ENCODE measurements around the gene LZTS2. TPM values are rescaled to one million over a fixed set of nuclear protein-coding genes. Genes with fewer than 3 reads are reported as not detected.

The LZTS2 gene
- total and polyA plus RNA-seq, 2 of the 8 experiments (the other 6 are each of a cell fraction or from before 2014, with no cell fraction given) = 75.7 to 99.5 TPM

DNA sequence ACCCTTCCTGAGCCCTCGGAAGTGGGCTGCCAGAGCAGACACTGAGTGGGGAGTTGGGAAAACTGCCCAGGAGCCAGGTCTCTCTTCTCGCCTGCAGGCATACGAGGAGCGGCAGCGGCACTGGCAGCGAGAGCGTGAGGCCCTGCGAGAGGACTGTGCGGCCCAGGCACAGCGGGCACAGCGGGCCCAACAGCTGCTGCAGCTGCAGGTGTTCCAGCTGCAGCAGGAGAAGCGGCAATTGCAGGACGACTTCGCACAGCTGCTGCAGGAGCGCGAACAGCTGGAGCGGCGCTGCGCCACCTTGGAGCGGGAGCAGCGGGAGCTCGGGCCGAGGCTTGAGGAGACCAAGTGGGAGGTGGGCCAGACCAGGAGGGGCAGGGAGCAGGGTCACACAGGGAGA lies 5.8 kb downstream of the LZTS2 start:
- Histone ChIP-seq H2BK5ac (ENCODE audit: low read depth, low read length) (no peak overlapping the region), H3K79me1 (ENCODE audit: low read depth, low read length) (peaks cover 6% of the 10 kb centered on the region; the same call in 1 of the 2 replicates), H3K4me1 (replicated peaks in 1 of 4; ENCODE audit: control insufficient read depth in 3 of 4, insufficient read depth in 4 of 4, low read length in 3 of 4) (peaks cover 0 to 15% (median 9%) of the 10 kb centered on the region in 4 experiments; a peak in 6 of 7 replicates), H4K20me1 (replicated peaks in 1 of 2; ENCODE audit: control insufficient read depth in 1 of 2, insufficient read depth in 2 of 2, low read length in 2 of 2) (peaks cover 2 to 19% of the 10 kb centered on the region in 2 experiments), H3K23me2 (ENCODE audit: low read depth, low read length) (peaks cover 4% of the 10 kb centered on the region), H3K4me2 (ENCODE audit: insufficient read depth in 1 of 2, low read depth in 2 of 2, low read length in 2 of 2) (no peak overlapping the region), H3K4me3 (ENCODE audit: extremely low read depth in 1 of 4, insufficient read depth in 2 of 4, low read depth in 3 of 4, low read length in 4 of 4) (no peak overlapping the region), H2BK15ac (ENCODE audit: low read length) (no peak overlapping the region), H3K23ac (ENCODE audit: insufficient read length) (no peak overlapping the region), H3K18ac (ENCODE audit: extremely low read depth, low read length) (no peak overlapping the region), H2BK120ac (replicated peaks; ENCODE audit: low read depth, low read length) (no peak overlapping the region), H3K56ac (replicated peaks; ENCODE audit: insufficient read length, low read depth, low read length) (no peak overlapping the region), H3K27me3 (replicated peaks in 1 of 4; ENCODE audit: control insufficient read depth in 3 of 4, extremely low read depth in 1 of 4, insufficient read depth in 3 of 4, low read length in 3 of 4) (no peaks in the 10 kb centered on the region), H3K14ac (ENCODE audit: insufficient read length) (no peak overlapping the region), H3K9ac (replicated peaks in 1 of 4; ENCODE audit: extremely low read depth in 1 of 4, low read depth in 3 of 4, low read length in 3 of 4) (no peak overlapping the region), H2BK12ac (ENCODE audit: low read depth, low read length) (no peak overlapping the region), H4K5ac (ENCODE audit: insufficient read length, low read depth, low read length) (no peak overlapping the region), H2AK5ac (ENCODE audit: low read depth, low read length) (no peak overlapping the region), H4K91ac (replicated peaks; ENCODE audit: insufficient read length, low read length) (no peak overlapping the region), H2BK20ac (ENCODE audit: low read length) (no peak overlapping the region), H3K4ac (replicated peaks; ENCODE audit: insufficient read length, low read depth, low read length) (no peak overlapping the region), H3K79me2 (ENCODE audit: control insufficient read depth in 1 of 2, insufficient read depth in 2 of 2, low read length in 2 of 2) (peaks cover 0 to 25% of the 10 kb centered on the region in 2 experiments; a peak in 2 of 4 replicates), H3K9me3 (ENCODE audit: insufficient read depth in 2 of 2, low read depth in 1 of 2, low read length in 1 of 2) (no peaks in the 10 kb centered on the region), H2AFZ (ENCODE audit: low read length) (no peak overlapping the region), H4K8ac (ENCODE audit: extremely low read depth, insufficient read depth, low read length) (no peak overlapping the region), H3K36me3 (ENCODE audit: control insufficient read depth in 2 of 4, insufficient read depth in 4 of 4, low read length in 3 of 4) (peaks cover 11 to 47% (median 31%) of the 10 kb centered on the region in 4 experiments; a peak in 7 of 8 replicates), H3K27ac (ENCODE audit: low read depth, low read length) (no peak overlapping the region)
- 96% methylated on average over 22 of the region's 23 CpGs; no CpG with 5 or more reads in 1 of the 2 experiments for WGBS, 2 experiments (ENCODE audit: extremely low coverage in 1 of 2, insufficient coverage in 1 of 2, insufficient read length in 1 of 2, insufficient replicate concordance in 2 of 2, low coverage in 1 of 2, low lambda C conversion rate in 2 of 2, missing lambda C conversion rate in 1 of 2)
- DNase-seq (ENCODE audit: low read depth in 1 of 2, low spot score in 2 of 2) (no peak), FAIRE-seq (no peak)
- TF ChIP-seq KDM5A (IDR thresholded peaks at IDR 0.05; ENCODE audit: low read length) (no peak), E2F6 (IDR thresholded peaks at IDR 0.05) (no peak), RXRA (IDR thresholded peaks at IDR 0.05; ENCODE audit: insufficient read depth, low read depth, low read length) (no peak), SP2 (IDR thresholded peaks at IDR 0.05; ENCODE audit: low read length) (no peak), TAF1 (IDR thresholded peaks at IDR 0.05; ENCODE audit: low read depth, low read length) (no peak), SP4 (IDR thresholded peaks at IDR 0.05; ENCODE audit: low read length) (no peak)
- ChIA-PET POLR2A (ENCODE audit: partially characterized antibody) (interaction anchor here (1.1 to 7.5 kb wide), 6 partner anchors 7 to 33 kb away, joined by 3 to 143 read pairs (median 4); partner anchors contain the start of genes LZTS2, MRPL43 and TWNK), CTCF (ENCODE audit: partially characterized antibody) (interaction anchor here (1.0 to 26.8 kb wide), 4 partner anchors 11 to 26 kb away, joined by 4 to 464 read pairs (median 181); partner anchors contain the start of genes LZTS2, MRPL43, PDZD7 and SFXN3)
